DND-41 (cell line): Measurements from ENCODE around the gene UTF1.

Experiments used
- ATAC-seq: fragments of 200-7000 bp; cut with Tn5 transposase; 3 replicates; pipeline ENCODE4 v1.9.1; 2021; ENCODE audit warnings: low read depth; ENCODE audit not compliant: insufficient read depth
- DNase-seq: peaks from one replicate; pipeline ENCODE4 v3.0.0-alpha.2; 2020
- H2AFZ ChIP-seq: 2 replicates; pipeline ENCODE4 v1.6.0; 2012; ENCODE audit warnings: low read depth, low read length
- H3K27ac ChIP-seq: 2 replicates; pipeline ENCODE4 v1.5.1; 2012; ENCODE audit warnings: low read length, inconsistent platforms
- H3K27me3 ChIP-seq: fragments of 200-600 bp; sonication (generic); 2 replicates; pipeline ENCODE4 v1.6.0; 2012; ENCODE audit warnings: low read length, mild to moderate bottlenecking, inconsistent platforms; ENCODE audit not compliant: insufficient read depth, poor library complexity
- H3K36me3 ChIP-seq: 2 replicates; pipeline ENCODE4 v1.5.1; 2012; ENCODE audit warnings: low read length, inconsistent platforms; ENCODE audit not compliant: insufficient read depth
- H3K4me1 ChIP-seq: 2 replicates; pipeline ENCODE4 v1.5.1; 2012; ENCODE audit warnings: mild to moderate bottlenecking, low read length; ENCODE audit not compliant: insufficient read depth
- H3K4me2 ChIP-seq: 2 replicates; pipeline ENCODE4 v1.6.0; 2012; ENCODE audit warnings: mild to moderate bottlenecking, moderate library complexity, low read length, inconsistent platforms; ENCODE audit not compliant: insufficient read depth
- H3K4me3 ChIP-seq, 2 experiments: fragments of 200-600 bp in 1 of 2; shearing (Covaris generic) in 1 of 2; 2 replicates each; pipeline ENCODE4 v1.5.1; 2012 to 2016; ENCODE audit warnings: inconsistent platforms in 2 of 2, low read length in 2 of 2, mild to moderate bottlenecking in 2 of 2, low read depth in 1 of 2, moderate library complexity in 1 of 2
- H3K79me2 ChIP-seq: 2 replicates; pipeline ENCODE4 v1.6.0; 2012; ENCODE audit warnings: low read length, inconsistent platforms; ENCODE audit not compliant: insufficient read depth
- H3K9ac ChIP-seq: 2 replicates; pipeline ENCODE4 v1.6.0; 2012; ENCODE audit warnings: low read depth, mild to moderate bottlenecking, inconsistent platforms, low read length, moderate library complexity
- H3K9me3 ChIP-seq: 2 replicates; pipeline ENCODE4 v1.5.1; 2012; ENCODE audit warnings: low read length, moderate library complexity, mild to moderate bottlenecking, inconsistent platforms; ENCODE audit not compliant: insufficient read depth, severe bottlenecking
- H4K20me1 ChIP-seq: 2 replicates; pipeline ENCODE4 v1.6.0; 2012; ENCODE audit warnings: low read length; ENCODE audit not compliant: insufficient read depth
- EZH2 ChIP-seq: IDR thresholded peaks from 3 replicates; pipeline ENCODE4 v1.6.1; 2012; ENCODE audit warnings: borderline replicate concordance, low read depth, mild to moderate bottlenecking, moderate library complexity, low read length, inconsistent platforms; ENCODE audit not compliant: severe bottlenecking
- TF ChIP-seq, protein P1 (sequence below): IDR thresholded peaks from 2 replicates; pipeline ENCODE4 v1.5.1; 2012; ENCODE audit warnings: borderline replicate concordance, low read length, moderate library complexity, mild to moderate bottlenecking; ENCODE audit not compliant: poor library complexity, severe bottlenecking; ENCODE audit errors: extremely low read depth

The UTF1 gene

GRCh38 chr10:133246236-133246626 is 16.2 kb downstream of the UTF1 start:
- Histone ChIP-seq H4K20me1 (0 out of 2 replicates have a peak, but pooled peaks cover 3% of the 10 kb centered on the region), H3K9me3 (no peaks in the 10 kb centered on the region), H3K4me3 (no peak overlapping the region), H2AFZ (no peak overlapping the region), H3K27ac (no peak overlapping the region), H3K4me1 (no peaks in the 10 kb centered on the region), H3K27me3 (no peaks in the 10 kb centered on the region), H3K36me3 (no peaks in the 10 kb centered on the region), H3K4me2 (no peak overlapping the region), H3K79me2 (no peaks in the 10 kb centered on the region), H3K9ac (no peak overlapping the region)
- ATAC-seq = no peak
- TF ChIP-seq, protein P1, sequence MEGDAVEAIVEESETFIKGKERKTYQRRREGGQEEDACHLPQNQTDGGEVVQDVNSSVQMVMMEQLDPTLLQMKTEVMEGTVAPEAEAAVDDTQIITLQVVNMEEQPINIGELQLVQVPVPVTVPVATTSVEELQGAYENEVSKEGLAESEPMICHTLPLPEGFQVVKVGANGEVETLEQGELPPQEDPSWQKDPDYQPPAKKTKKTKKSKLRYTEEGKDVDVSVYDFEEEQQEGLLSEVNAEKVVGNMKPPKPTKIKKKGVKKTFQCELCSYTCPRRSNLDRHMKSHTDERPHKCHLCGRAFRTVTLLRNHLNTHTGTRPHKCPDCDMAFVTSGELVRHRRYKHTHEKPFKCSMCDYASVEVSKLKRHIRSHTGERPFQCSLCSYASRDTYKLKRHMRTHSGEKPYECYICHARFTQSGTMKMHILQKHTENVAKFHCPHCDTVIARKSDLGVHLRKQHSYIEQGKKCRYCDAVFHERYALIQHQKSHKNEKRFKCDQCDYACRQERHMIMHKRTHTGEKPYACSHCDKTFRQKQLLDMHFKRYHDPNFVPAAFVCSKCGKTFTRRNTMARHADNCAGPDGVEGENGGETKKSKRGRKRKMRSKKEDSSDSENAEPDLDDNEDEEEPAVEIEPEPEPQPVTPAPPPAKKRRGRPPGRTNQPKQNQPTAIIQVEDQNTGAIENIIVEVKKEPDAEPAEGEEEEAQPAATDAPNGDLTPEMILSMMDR = no peak
- TF ChIP-seq EZH2 = no peak
- no peak for DNase-seq

GRCh38 chr10:133247681-133248333 is 17.8 kb downstream of the UTF1 start:
- Histone ChIP-seq H3K4me1 (no peaks in the 10 kb centered on the region), H3K27ac (no peak overlapping the region), H3K27me3 (no peaks in the 10 kb centered on the region), H3K9me3 (no peaks in the 10 kb centered on the region), H3K9ac (no peak overlapping the region), H3K4me3 (no peak overlapping the region), H3K36me3 (no peaks in the 10 kb centered on the region), H4K20me1 (0 out of 2 replicates have a peak, but pooled peaks cover 2% of the 10 kb centered on the region), H2AFZ (no peak overlapping the region), H3K79me2 (no peaks in the 10 kb centered on the region), H3K4me2 (no peak overlapping the region)
- DNase-seq = no peak
- ATAC-seq = no peak
- TF ChIP-seq EZH2 = no peak
- TF ChIP-seq, protein P1 = no peak

DNA sequence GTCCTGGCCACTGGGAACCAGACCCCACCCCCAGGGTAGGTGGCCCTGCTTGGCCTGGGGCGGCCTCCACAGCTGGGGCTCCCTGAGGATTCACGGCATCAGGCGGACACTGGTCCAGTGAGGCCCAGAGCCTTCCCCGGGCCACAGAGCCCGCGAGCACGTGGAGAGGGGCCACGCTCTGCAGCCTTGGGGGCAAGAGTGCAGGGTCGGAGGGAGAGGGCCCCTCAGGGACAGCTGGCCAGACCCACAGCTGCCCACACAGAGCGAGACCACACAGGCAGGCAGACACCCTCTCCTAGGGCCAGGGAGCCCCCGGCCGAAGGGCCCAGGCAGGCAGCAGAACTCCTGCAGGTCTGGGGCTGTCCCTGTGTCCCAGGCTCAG is 18.3 kb downstream of the UTF1 start:
- Histone ChIP-seq H3K9me3 (no peaks in the 10 kb centered on the region), H2AFZ (no peak overlapping the region), H3K4me3 (no peak overlapping the region), H4K20me1 (no peaks in the 10 kb centered on the region), H3K27ac (no peak overlapping the region), H3K36me3 (no peaks in the 10 kb centered on the region), H3K4me1 (no peaks in the 10 kb centered on the region), H3K27me3 (no peaks in the 10 kb centered on the region), H3K4me2 (no peak overlapping the region), H3K9ac (no peak overlapping the region), H3K79me2 (no peaks in the 10 kb centered on the region)
- TF ChIP-seq EZH2 = no peak
- TF ChIP-seq, protein P1 = no peak
- ATAC-seq (no peak), DNase-seq (no peak)
